MCF 10A (cell line): ENCODE measurements around the gene GUCA1A. TPM values are rescaled to one million over a fixed set of nuclear protein-coding genes. Genes with fewer than 3 reads are reported as not detected.

Source experiments
- BruUV-seq: library from RNA; stranded (reverse); fragments of 400-500 nt; replicated peaks from 2 replicates; lab custom pipeline; 2021; lab: Mats Ljungman, UMichigan
- CTCF ChIA-PET: fragments of 300-600 bp; sonication (Branson Sonifier 250); formaldehyde crosslinking; extraction: SDS; loops from one replicate; lab custom pipeline; 2021; ENCODE audit warnings: antibody characterized with exemption, inconsistent platforms; lab: Yijun Ruan, JAX
- POLR2A ChIA-PET: fragments of 300-600, 350-650 bp; sonication (Branson Sonifier 250); formaldehyde crosslinking; extraction: SDS; loops from one replicate; lab custom pipeline; 2020; ENCODE audit warnings: antibody characterized with exemption, inconsistent platforms; lab: Yijun Ruan, JAX
- DNase-seq: peaks from one replicate; pipeline ENCODE4 v3.0.0-alpha.2; 2018; ENCODE audit not compliant: unreplicated experiment
- H3K27ac Mint-ChIP-seq: one replicate; pipeline ENCODE4 v1.8.0; 2022; ENCODE audit warnings: mild to moderate bottlenecking, low read depth, mixed read lengths; ENCODE audit not compliant: unreplicated experiment
- H3K27me3 Mint-ChIP-seq: one replicate; pipeline ENCODE4 v1.8.0; 2022; ENCODE audit warnings: mixed read lengths; ENCODE audit not compliant: insufficient read depth, unreplicated experiment
- H3K36me3 Mint-ChIP-seq: one replicate; pipeline ENCODE4 v1.8.0; 2022; ENCODE audit warnings: mild to moderate bottlenecking, moderate library complexity, mixed read lengths; ENCODE audit not compliant: insufficient read depth, unreplicated experiment
- H3K4me1 Mint-ChIP-seq: one replicate; pipeline ENCODE4 v1.8.0; 2022; ENCODE audit warnings: mixed read lengths; ENCODE audit not compliant: insufficient read depth, unreplicated experiment
- H3K4me3 Mint-ChIP-seq: one replicate; pipeline ENCODE4 v1.8.0; 2022; ENCODE audit warnings: mild to moderate bottlenecking, moderate library complexity, mixed read lengths; ENCODE audit not compliant: unreplicated experiment
- H3K9me3 Mint-ChIP-seq: one replicate; pipeline ENCODE4 v1.8.0; 2022; ENCODE audit warnings: mixed read lengths; ENCODE audit not compliant: unreplicated experiment
- intact Hi-C: fragments of 100-400 bp; cut with micrococcal nuclease; formaldehyde crosslinking; loops from 2 replicates; pipeline ENCODE4 v1.14.1; 2022
- total RNA-seq: library from RNA; stranded (reverse); gene quantifications from 2 replicates; pipeline ENCODE4 v1.2.3, GENCODE V29; 2022
- TF ChIP-seq, protein P1 (sequence below): fragments of 200-600 bp; IDR thresholded peaks from one replicate; pipeline ENCODE4 v1.8.0; 2022; ENCODE audit warnings: antibody characterized with exemption, mild to moderate bottlenecking; ENCODE audit not compliant: unreplicated experiment

GUCA1A gene
- total RNA-seq, 1 experiment from 2014 or later = not detected

DNA sequence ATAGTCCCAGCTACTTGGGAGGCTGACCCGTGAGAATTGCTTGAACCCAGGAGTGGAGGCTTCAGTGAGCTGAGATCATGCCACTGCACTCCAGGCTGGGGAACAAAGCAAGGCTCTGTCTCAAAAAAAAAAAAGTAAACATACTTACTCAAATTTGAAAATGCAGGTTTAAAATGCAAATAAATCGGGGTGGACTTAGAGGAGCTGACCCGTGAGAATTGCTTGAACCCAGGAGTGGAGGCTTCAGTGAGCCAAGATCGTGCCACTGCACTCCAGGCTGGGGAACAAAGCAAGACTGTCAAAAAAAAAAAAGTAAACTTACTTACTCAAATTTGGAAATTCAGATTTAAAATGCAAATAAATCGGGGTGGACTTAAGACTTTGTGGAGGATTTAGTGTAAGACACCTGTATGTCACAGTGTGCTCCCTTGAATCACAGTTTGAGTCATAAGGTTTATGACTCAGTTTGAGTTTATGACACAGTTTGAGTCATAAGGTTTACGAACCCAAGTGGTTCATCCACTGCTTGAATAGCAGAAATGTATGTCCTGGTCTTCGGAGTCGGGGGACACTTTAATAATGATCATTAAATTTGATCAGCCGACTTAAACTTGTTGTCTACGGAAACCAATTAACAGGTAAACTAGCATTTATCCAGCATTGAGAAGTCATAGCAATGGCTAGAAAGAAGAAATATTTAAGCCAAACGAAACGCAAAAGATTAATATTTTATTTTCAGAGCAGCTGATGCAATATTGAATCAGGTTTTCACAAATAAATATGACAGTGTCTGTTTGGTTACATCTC is 51.3 kb downstream of the GUCA1A start:
- Mint-ChIP-seq H3K27me3 (no peaks in the 10 kb centered on the region), H3K4me1 (peaks cover 44% of the 10 kb centered on the region), H3K4me3 (peak overlapping the region; percentile 73), H3K9me3 (no peaks in the 10 kb centered on the region), H3K27ac (peak overlapping the region; percentile 92), H3K36me3 (peaks cover 24% of the 10 kb centered on the region)
- ChIA-PET CTCF (interaction anchor here (0.6 to 4.3 kb wide), 6 partner anchors 11 to 656 kb away, joined by 3 to 19 read pairs (median 4); no protein-coding TSS in a partner anchor), POLR2A (interaction anchor here (0.6 to 5.3 kb wide), 17 partner anchors 7 to 1128 kb away, joined by 3 to 56 read pairs (median 6); partner anchors contain the start of genes C6orf132, MRPS10, TAF8 and TRERF1)
- BruUV-seq = no TSS peak
- intact Hi-C loops = loop anchor here (5.0 kb wide), 1 partner anchor 178 kb away; no protein-coding TSS in a partner anchor
- TF ChIP-seq, protein P1, sequence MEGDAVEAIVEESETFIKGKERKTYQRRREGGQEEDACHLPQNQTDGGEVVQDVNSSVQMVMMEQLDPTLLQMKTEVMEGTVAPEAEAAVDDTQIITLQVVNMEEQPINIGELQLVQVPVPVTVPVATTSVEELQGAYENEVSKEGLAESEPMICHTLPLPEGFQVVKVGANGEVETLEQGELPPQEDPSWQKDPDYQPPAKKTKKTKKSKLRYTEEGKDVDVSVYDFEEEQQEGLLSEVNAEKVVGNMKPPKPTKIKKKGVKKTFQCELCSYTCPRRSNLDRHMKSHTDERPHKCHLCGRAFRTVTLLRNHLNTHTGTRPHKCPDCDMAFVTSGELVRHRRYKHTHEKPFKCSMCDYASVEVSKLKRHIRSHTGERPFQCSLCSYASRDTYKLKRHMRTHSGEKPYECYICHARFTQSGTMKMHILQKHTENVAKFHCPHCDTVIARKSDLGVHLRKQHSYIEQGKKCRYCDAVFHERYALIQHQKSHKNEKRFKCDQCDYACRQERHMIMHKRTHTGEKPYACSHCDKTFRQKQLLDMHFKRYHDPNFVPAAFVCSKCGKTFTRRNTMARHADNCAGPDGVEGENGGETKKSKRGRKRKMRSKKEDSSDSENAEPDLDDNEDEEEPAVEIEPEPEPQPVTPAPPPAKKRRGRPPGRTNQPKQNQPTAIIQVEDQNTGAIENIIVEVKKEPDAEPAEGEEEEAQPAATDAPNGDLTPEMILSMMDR = no peak
- peak; percentile 93 for DNase-seq

DNA sequence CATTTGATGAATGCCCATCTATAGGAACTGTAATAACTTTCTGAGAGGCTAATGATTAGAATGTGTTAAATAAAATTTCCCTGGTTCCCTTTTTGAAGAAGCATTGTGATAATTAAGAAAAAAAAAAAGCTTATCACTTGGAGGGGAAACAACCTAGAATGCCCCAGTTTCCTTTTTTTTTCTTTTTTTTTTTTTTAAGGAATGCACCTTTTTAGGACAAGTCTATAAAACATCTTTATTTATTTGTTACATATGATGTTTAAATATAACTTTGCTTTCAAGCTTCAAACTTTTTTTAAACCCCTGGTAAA is 51.8 kb downstream of the GUCA1A start:
- ChIA-PET POLR2A (interaction anchor here (0.6 to 5.3 kb wide), 16 partner anchors 8 to 378 kb away, joined by 3 to 56 read pairs (median 7); partner anchors contain the start of genes C6orf132, MRPS10, TAF8 and TRERF1), CTCF (interaction anchor here (0.6 to 4.3 kb wide), 3 partner anchors 181 to 656 kb away, joined by 3 to 19 read pairs (median 3); no protein-coding TSS in a partner anchor)
- Mint-ChIP-seq H3K4me3 (peak overlapping the region; percentile 73), H3K27ac (peak overlapping the region; percentile 92), H3K9me3 (no peaks in the 10 kb centered on the region), H3K4me1 (peaks cover 47% of the 10 kb centered on the region), H3K36me3 (peaks cover 27% of the 10 kb centered on the region), H3K27me3 (no peaks in the 10 kb centered on the region)
- TF ChIP-seq, protein P1 = no peak
- TSS peak; percentile 92 for BruUV-seq
- DNase-seq = no peak
- intact Hi-C loops = loop anchor here (5.0 kb wide), 1 partner anchor 177 kb away; no protein-coding TSS in a partner anchor

DNA sequence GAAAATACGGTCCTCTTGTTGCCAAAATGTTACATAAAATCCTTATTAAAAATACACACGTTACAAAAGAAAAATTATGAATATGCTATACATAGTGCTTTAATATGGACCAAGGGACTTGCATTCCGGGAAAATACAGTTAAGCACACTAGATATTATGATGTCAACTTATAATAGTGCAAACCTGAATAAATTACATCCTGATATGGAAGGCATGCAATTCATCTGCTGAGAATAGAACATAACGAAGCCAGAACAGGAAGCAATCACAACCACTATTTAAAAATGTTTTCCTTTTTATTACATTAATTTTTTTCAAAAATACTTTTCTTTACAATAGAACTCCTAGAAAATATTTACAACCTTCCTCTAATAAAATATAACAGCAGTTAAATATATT is 52.3 kb downstream of the GUCA1A start:
- no TSS peak for BruUV-seq
- DNase-seq = no peak
- POLR2A ChIA-PET = interaction anchor here (0.6 to 5.3 kb wide), 21 partner anchors 8 to 379 kb away, joined by 3 to 56 read pairs (median 6); partner anchors contain the start of genes C6orf132, MRPS10, TAF8 and TRERF1
- TF ChIP-seq, protein P1 = no peak
- no peaks in the 10 kb centered on the region for H3K9me3 Mint-ChIP-seq
- CTCF ChIA-PET = interaction anchor here (0.6 to 4.3 kb wide), 4 partner anchors 14 to 655 kb away, joined by 3 to 19 read pairs (median 4); no protein-coding TSS in a partner anchor
- H3K4me3 Mint-ChIP-seq = peak overlapping the region; percentile 73
- no peaks in the 10 kb centered on the region for H3K27me3 Mint-ChIP-seq
- H3K4me1 Mint-ChIP-seq = peaks cover 51% of the 10 kb centered on the region
- H3K36me3 Mint-ChIP-seq = peaks cover 27% of the 10 kb centered on the region
- H3K27ac Mint-ChIP-seq = peak overlapping the region; percentile 92
- intact Hi-C loops = loop anchor here (5.0 kb wide), 1 partner anchor 177 kb away; no protein-coding TSS in a partner anchor
